IMR-90 (cell line): Measurements from ENCODE around the gene ZXDA. TPM values are rescaled to one million over a fixed set of nuclear protein-coding genes. Genes with fewer than 3 reads are reported as not detected.

Source experiments
- ATAC-seq: fragments of 200-7000 bp; cut with Tn5 transposase; 2 replicates; pipeline ENCODE4 v1.9.1; 2020; ENCODE audit warnings: low read depth, mild to moderate bottlenecking, moderate library complexity
- BruUV-seq: library from RNA; stranded (reverse); fragments of 400-500 nt; replicated peaks from 2 replicates; lab custom pipeline; 2021; lab: Mats Ljungman, UMichigan
- CTCF ChIA-PET: fragments of 300-600 bp; formaldehyde crosslinking; extraction: SDS; loops from one replicate; lab custom pipeline; 2021; ENCODE audit warnings: antibody characterized with exemption; lab: Yijun Ruan, JAX
- POLR2A ChIA-PET: fragments of 300-600 bp; sonication (Branson Sonifier 250); formaldehyde crosslinking; loops from one replicate; lab custom pipeline; 2022; ENCODE audit warnings: antibody characterized with exemption; ENCODE audit not compliant: unreplicated experiment; lab: Charles Lee
- DNase-seq: peaks from one replicate; pipeline ENCODE4 v3.0.0; 2013
- H2AFZ ChIP-seq: replicated peaks from 2 replicates; pipeline ENCODE3; 2013; ENCODE audit warnings: low read length, mild to moderate bottlenecking; ENCODE audit not compliant: poor library complexity
- H2AK5ac ChIP-seq: 2 replicates; pipeline ENCODE4 v1.6.1; 2013; ENCODE audit warnings: low read depth, low read length, inconsistent platforms
- H2AK9ac ChIP-seq: replicated peaks from 2 replicates; pipeline ENCODE3; 2013; ENCODE audit warnings: mild to moderate bottlenecking, low read depth, low read length, moderate library complexity; ENCODE audit not compliant: poor library complexity
- H2BK120ac ChIP-seq: 2 replicates; pipeline ENCODE4 v1.6.1; 2013; ENCODE audit warnings: low read depth, low read length, inconsistent platforms
- H2BK15ac ChIP-seq: 3 replicates; pipeline ENCODE4 v1.6.1; 2013; ENCODE audit warnings: low read depth, low read length, inconsistent platforms
- H2BK20ac ChIP-seq: 2 replicates; pipeline ENCODE4 v1.6.1; 2013; ENCODE audit warnings: low read depth, mild to moderate bottlenecking, inconsistent platforms, low read length, moderate library complexity
- H2BK5ac ChIP-seq: 2 replicates; pipeline ENCODE4 v1.6.1; 2013; ENCODE audit warnings: mild to moderate bottlenecking, low read depth, low read length, inconsistent platforms; ENCODE audit not compliant: poor library complexity, severe bottlenecking
- H3K14ac ChIP-seq: replicated peaks from 2 replicates; pipeline ENCODE4 v1.6.1; 2013; ENCODE audit warnings: low read depth, low read length, inconsistent platforms
- H3K18ac ChIP-seq: 2 replicates; pipeline ENCODE4 v1.6.1; 2013; ENCODE audit warnings: low read depth, low read length, control low read depth
- H3K23ac ChIP-seq: 2 replicates; pipeline ENCODE4 v1.6.1; 2013; ENCODE audit warnings: low read depth, low read length, inconsistent platforms
- H3K27ac ChIP-seq: 2 replicates; pipeline ENCODE4 v1.5.1; 2013; ENCODE audit warnings: mild to moderate bottlenecking, control low read depth, low read length; ENCODE audit not compliant: insufficient read depth
- H3K27me3 ChIP-seq: 2 replicates; pipeline ENCODE4 v1.6.1; 2013; ENCODE audit warnings: low read length; ENCODE audit not compliant: control insufficient read depth, insufficient read depth
- H3K36me3 ChIP-seq: 2 replicates; pipeline ENCODE4 v1.6.1; 2013; ENCODE audit warnings: low read length, mixed read lengths; ENCODE audit not compliant: control insufficient read depth, insufficient read depth
- H3K4ac ChIP-seq: 2 replicates; pipeline ENCODE4 v1.6.1; 2013; ENCODE audit warnings: low read depth, low read length, inconsistent platforms
- H3K4me1 ChIP-seq: 2 replicates; pipeline ENCODE4 v1.6.1; 2013; ENCODE audit warnings: low read length, mixed read lengths; ENCODE audit not compliant: control insufficient read depth, insufficient read depth
- H3K4me2 ChIP-seq: 2 replicates; pipeline ENCODE4 v1.6.1; 2013; ENCODE audit warnings: low read depth, mild to moderate bottlenecking, control low read depth, low read length, moderate library complexity
- H3K4me3 ChIP-seq: 2 replicates; pipeline ENCODE4 v1.5.1; 2013; ENCODE audit warnings: low read depth, mild to moderate bottlenecking, control low read depth, low read length, moderate library complexity; ENCODE audit not compliant: insufficient read depth
- H3K56ac ChIP-seq: 2 replicates; pipeline ENCODE4 v1.6.1; 2013; ENCODE audit warnings: low read length, inconsistent platforms; ENCODE audit not compliant: insufficient read depth; ENCODE audit errors: extremely low read depth
- H3K79me1 ChIP-seq, 2 experiments: 2 replicates each; pipeline ENCODE4 v1.6.1; 2013; ENCODE audit warnings: low read length in 2 of 2, inconsistent platforms in 1 of 2, low read depth in 1 of 2
- H3K9ac ChIP-seq: 2 replicates; pipeline ENCODE4 v1.6.1; 2013; ENCODE audit warnings: low read depth, low read length, control low read depth
- H3K9me1 ChIP-seq: 2 replicates; pipeline ENCODE4 v1.6.1; 2013; ENCODE audit warnings: low read length, inconsistent platforms; ENCODE audit not compliant: insufficient read depth
- H3K9me3 ChIP-seq: 2 replicates; pipeline ENCODE4 v1.6.1; 2013; ENCODE audit warnings: low read length; ENCODE audit not compliant: control insufficient read depth, insufficient read depth
- H4K20me1 ChIP-seq: 2 replicates; pipeline ENCODE4 v1.6.1; 2013; ENCODE audit warnings: low read length, inconsistent platforms; ENCODE audit not compliant: insufficient read depth
- H4K5ac ChIP-seq: 2 replicates; pipeline ENCODE4 v1.6.1; 2013; ENCODE audit warnings: mild to moderate bottlenecking, low read depth, low read length, control low read depth
- H4K8ac ChIP-seq, 2 experiments: 2 replicates each; pipeline ENCODE4 v1.6.1; 2013; ENCODE audit warnings: low read depth in 2 of 2, low read length in 2 of 2, control low read depth in 1 of 2, inconsistent platforms in 1 of 2
- H4K91ac ChIP-seq: 2 replicates; pipeline ENCODE4 v1.6.1; 2013; ENCODE audit warnings: low read depth, low read length, inconsistent platforms; ENCODE audit not compliant: insufficient read depth
- CHD1 ChIP-seq: IDR thresholded peaks from 2 replicates; pipeline ENCODE4 v1.6.1; 2012; ENCODE audit warnings: low read depth, low read length, improper control_type of control experiment
- CTCF ChIP-seq: conservative IDR thresholded peaks from 2 replicates; pipeline ENCODE4 v1.5.1; 2012; ENCODE audit warnings: mild to moderate bottlenecking, low read depth, low read length, improper control_type of control experiment
- ELK1 ChIP-seq: fragments of 150-350 bp; IDR thresholded peaks from 2 replicates; pipeline ENCODE4 v1.6.1; 2016; ENCODE audit warnings: low read depth, mild to moderate bottlenecking, low read length, moderate library complexity, borderline replicate concordance
- FOS ChIP-seq: fragments of 150-350 bp; IDR thresholded peaks from 2 replicates; pipeline ENCODE4 v1.6.1; 2016; ENCODE audit warnings: low read depth, low read length
- MAZ ChIP-seq: IDR thresholded peaks from 2 replicates; pipeline ENCODE4 v1.6.1; 2012; ENCODE audit warnings: low read depth, mild to moderate bottlenecking, low read length, improper control_type of control experiment, moderate library complexity, borderline replicate concordance
- NFE2L2 ChIP-seq: fragments of 150-350 bp; IDR thresholded peaks from 2 replicates; pipeline ENCODE4 v1.6.1; 2016; ENCODE audit warnings: low read depth, mild to moderate bottlenecking, low read length
- POLR2A ChIP-seq: IDR thresholded peaks from 2 replicates; pipeline ENCODE4 v1.6.1; 2012; ENCODE audit warnings: mild to moderate bottlenecking, low read depth, low read length
- RAD21 ChIP-seq: IDR thresholded peaks from 2 replicates; pipeline ENCODE4 v1.6.1; 2012; ENCODE audit warnings: low read length, improper control_type of control experiment
- RCOR1 ChIP-seq: IDR thresholded peaks from 2 replicates; pipeline ENCODE4 v1.6.1; 2012; ENCODE audit warnings: mild to moderate bottlenecking, low read length, improper control_type of control experiment; ENCODE audit not compliant: insufficient replicate concordance
- RFX5 ChIP-seq: IDR thresholded peaks from 2 replicates; pipeline ENCODE4 v1.8.0; 2012; ENCODE audit warnings: low read depth, mild to moderate bottlenecking, low read length, moderate library complexity
- USF2 ChIP-seq: fragments of 150-350 bp; IDR thresholded peaks from 2 replicates; pipeline ENCODE4 v1.6.1; 2017; ENCODE audit warnings: mild to moderate bottlenecking, antibody characterized with exemption, low read length, low read depth
- WGBS, 2 experiments: methylation state at CpG; one replicate each; pipeline versions ENCODE4 v1.1.5 to v1.1.7; 2013; ENCODE audit warnings: missing lambda C conversion rate in 2 of 2; ENCODE audit not compliant: insufficient read length in 1 of 2; ENCODE audit errors: extremely low coverage in 2 of 2; 5-methylcytosine and 5-hydroxymethylcytosine counted together
- dilution Hi-C: fragments of 300-500 bp; cut with HindIII; formaldehyde crosslinking; loops from one replicate; pipeline ENCODE4 v1.14.3; 2018; ENCODE audit warnings: low sequenced_read_pairs; ENCODE audit not compliant: unreplicated experiment
- in situ Hi-C: fragments of 300-500 bp; cut with MboI; formaldehyde crosslinking; loops from 3 replicates; pipeline ENCODE4 v1.14.3; 2019; ENCODE audit warnings: low sequenced_read_pairs, inconsistent platforms, mixed read lengths
- intact Hi-C: fragments of 100-400 bp; cut with micrococcal nuclease; formaldehyde crosslinking; loops from 2 replicates; pipeline ENCODE4 v1.10.0; 2022
- polyA plus RNA-seq, 3 experiments: library from polyadenylated mRNA; depleted of rRNA; stranded (reverse); fragments of >200 nt; gene quantifications; 2 replicates each; pipeline ENCODE4 v1.2.3, GENCODE V29; 2012; ENCODE audit warnings: low replicate concordance in 1 of 3
- total RNA-seq: library from RNA; depleted of rRNA; stranded (reverse); fragments of >200 nt; gene quantifications from 2 replicates; pipeline ENCODE4 v1.2.3, GENCODE V29; 2012

Gene ZXDA
- total and polyA plus RNA-seq, 2 of the 4 experiments (the other 2 are of a cell fraction): 1.0 to 3.4 TPM

- Histone ChIP-seq H3K27ac (no peak overlapping the region), H4K5ac (no peak overlapping the region), H3K4me3 (no peak overlapping the region), H2BK15ac (no peak overlapping the region), H3K4ac (no peak overlapping the region), H3K79me1 (no peaks in the 10 kb centered on the region), H2BK120ac (no peak overlapping the region), H3K56ac (no peak overlapping the region), H3K36me3 (no peaks in the 10 kb centered on the region), H2BK20ac (no peak overlapping the region), H3K4me1 (no peaks in the 10 kb centered on the region), H2BK5ac (no peak overlapping the region), H4K20me1 (no peaks in the 10 kb centered on the region), H3K23ac (no peak overlapping the region), H3K9me1 (no peaks in the 10 kb centered on the region), H2AFZ (no peak overlapping the region), H2AK5ac (no peak overlapping the region), H3K9ac (no peak overlapping the region), H3K18ac (no peak overlapping the region), H3K9me3 (no peaks in the 10 kb centered on the region; the same call in 1 of the 2 replicates), H4K91ac (no peak overlapping the region), H3K14ac (no peak overlapping the region), H3K27me3 (no peaks in the 10 kb centered on the region), H4K8ac (no peak overlapping the region), H2AK9ac (no peak overlapping the region), H3K4me2 (no peak overlapping the region)
- no CpG with 5 or more reads among the region's 6 CpGs for WGBS, 2 experiments
- ATAC-seq (no peak), DNase-seq (no peak)
- BruUV-seq: no TSS peak
- intact Hi-C loops (no loop called here), in situ Hi-C loops (no loop called here), dilution Hi-C loops (no loop called here)
- ChIA-PET CTCF (no interaction called here), POLR2A (no interaction called here)
- TF ChIP-seq USF2: no peak
- no peak for TF ChIP-seq RFX5
- TF ChIP-seq POLR2A: no peak
- no peak for TF ChIP-seq MAZ
- no peak for TF ChIP-seq RCOR1
- no peak for TF ChIP-seq ELK1
- no peak for TF ChIP-seq CTCF
- no peak for TF ChIP-seq FOS
- no peak for TF ChIP-seq CHD1
- no peak for TF ChIP-seq NFE2L2
- TF ChIP-seq RAD21: no peak
These were observed 23.1 kb upstream of the ZXDA start for GRCh38 chrX:57933321-57933720.
